ENCODE data around the gene ELMOD2.
"Not testable (repeated sequence)": the region's sequence is repeated elsewhere in the genome, so short reads cannot be mapped to it uniquely, and the experiment has no call there.

The ELMOD2 gene, protein sequence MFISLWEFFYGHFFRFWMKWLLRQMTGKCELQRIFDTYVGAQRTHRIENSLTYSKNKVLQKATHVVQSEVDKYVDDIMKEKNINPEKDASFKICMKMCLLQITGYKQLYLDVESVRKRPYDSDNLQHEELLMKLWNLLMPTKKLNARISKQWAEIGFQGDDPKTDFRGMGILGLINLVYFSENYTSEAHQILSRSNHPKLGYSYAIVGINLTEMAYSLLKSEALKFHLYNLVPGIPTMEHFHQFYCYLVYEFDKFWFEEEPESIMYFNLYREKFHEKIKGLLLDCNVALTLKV

GRCh38 chr4:140523857-140524742 is at the start of gene ELMOD2:
Gene ELMOD2 (plus strand): TSS chr4:140524168. CDS start chr4:140525429, 1,261 bp downstream.
- DNase-seq (ENCODE audit: low spot score), result peak; percentile 93

DNA sequence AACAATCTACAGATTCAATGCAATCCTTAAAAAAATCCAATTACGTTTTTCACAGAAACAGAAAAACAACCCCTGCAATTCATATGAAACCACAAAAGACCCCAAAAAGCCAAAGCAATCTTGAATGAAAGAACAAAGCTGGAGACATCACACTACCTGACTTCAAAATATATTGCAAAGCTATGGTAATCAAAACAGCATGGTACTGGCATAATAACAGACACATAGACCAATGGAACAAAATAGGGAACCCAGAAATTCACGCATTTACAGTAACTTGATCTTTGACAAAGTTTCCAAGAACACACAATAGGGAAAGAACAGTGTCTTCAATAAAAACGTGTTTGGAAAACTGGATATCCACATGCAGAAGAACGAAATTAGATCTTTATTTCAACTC is 40.5 kb upstream of the ELMOD2 start:
- no peak for DNase-seq (ENCODE audit: low spot score)

DNA sequence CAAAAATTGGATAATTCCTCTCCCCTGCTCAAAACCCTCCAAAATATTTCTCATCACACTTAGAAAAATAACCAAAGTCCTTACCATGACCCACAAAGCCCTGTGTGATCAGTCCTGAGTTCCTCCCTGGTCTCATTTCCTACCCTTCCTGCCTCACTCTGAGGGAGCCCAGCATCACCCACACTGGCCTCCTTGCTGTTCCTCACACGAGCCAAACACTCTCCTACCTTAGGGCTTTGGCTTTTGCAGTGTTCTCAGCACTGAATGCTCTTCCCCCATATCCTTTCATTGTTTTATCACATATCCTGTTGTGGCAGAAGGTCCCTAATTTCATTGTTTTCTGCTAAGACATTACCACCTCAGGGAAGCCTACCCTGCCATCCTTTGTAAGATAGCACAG is 38.0 kb upstream of the ELMOD2 start:
- DNase-seq (ENCODE audit: low spot score), result no peak

- peak; percentile 31 for DNase-seq (ENCODE audit: low spot score)
Measured at GRCh38 chr4:140497405-140497746, 26.6 kb upstream of the ELMOD2 start.

- peak; percentile 43 for DNase-seq (ENCODE audit: low spot score)
Measured at GRCh38 chr4:140497747-140498636, 26.0 kb upstream of the ELMOD2 start, which contains the start of gene MGAT4D. Gene MGAT4D (minus strand): TSS chr4:140498293. CDS start chr4:140498222, 71 bp downstream.

DNA sequence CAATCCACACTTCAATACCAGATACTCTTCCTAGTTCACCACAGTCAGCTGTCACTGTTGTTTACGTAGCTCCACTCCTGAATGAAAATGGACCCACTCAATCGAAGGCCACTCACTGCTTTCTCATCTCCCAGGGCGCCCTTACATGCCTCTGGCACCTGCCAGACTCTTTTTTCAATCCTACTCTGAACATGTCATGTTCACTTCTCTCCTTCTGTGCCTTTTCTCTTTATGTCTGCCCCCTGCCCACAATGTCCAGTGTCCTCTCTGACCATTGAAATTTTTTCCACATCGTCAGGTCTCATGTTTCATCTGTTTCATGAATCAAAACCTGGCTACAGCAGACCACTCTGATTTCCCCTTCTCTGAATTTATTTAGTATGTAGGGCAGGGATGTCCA is 24.6 kb upstream of the ELMOD2 start:
- no peak for DNase-seq (ENCODE audit: low spot score)

DNA sequence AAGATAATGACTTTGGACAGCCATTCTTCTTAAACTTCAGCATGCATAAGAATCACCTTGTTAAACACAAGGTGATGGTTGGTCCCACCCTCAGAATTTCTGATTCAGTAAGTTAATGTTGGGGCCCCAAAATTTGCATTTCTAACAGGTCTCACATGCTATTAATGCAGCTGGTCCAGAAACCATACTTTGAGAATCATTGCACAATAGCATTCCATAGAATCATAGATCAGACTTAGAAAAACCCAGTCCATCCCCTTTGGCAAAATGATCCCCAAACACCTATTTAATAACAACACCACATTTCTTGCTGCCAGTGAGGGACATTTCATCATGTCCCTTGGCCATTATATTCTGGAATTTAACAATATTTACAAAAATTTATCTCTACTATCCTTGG is 19.7 kb upstream of the ELMOD2 start:
- no peak for DNase-seq (ENCODE audit: low spot score)

- DNase-seq (ENCODE audit: low spot score), result not testable (repeated sequence)
Measured at GRCh38 chr4:140513765-140514164, 10.2 kb upstream of the ELMOD2 start.

GRCh38 chr4:140515423-140515822 is 8.5 kb upstream of the ELMOD2 start:
- DNase-seq (ENCODE audit: low spot score), result no peak

DNA sequence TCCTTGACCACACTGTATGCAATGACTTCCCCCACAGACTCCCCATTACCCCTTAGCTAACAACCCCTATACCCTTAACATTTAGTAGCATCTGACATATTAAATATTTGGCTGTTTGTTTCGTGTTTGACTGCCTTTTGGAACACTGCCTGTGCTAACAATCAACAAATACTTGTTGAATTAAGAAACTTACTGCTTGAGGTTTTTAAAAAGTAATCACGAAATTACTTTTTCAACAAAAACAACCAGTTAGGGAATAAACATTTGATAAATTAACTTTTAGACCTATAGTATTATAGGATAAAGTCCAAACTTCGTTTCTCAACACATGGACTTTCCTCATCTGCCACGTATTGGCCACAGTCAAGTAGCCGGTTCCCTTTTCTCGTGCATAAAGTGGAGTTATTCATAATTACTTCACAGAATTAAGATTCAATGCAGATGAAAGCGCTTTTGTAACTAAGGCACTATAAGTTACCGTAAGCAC is 555 bp upstream of the ELMOD2 start:
- no peak for DNase-seq (ENCODE audit: low spot score)

DNA sequence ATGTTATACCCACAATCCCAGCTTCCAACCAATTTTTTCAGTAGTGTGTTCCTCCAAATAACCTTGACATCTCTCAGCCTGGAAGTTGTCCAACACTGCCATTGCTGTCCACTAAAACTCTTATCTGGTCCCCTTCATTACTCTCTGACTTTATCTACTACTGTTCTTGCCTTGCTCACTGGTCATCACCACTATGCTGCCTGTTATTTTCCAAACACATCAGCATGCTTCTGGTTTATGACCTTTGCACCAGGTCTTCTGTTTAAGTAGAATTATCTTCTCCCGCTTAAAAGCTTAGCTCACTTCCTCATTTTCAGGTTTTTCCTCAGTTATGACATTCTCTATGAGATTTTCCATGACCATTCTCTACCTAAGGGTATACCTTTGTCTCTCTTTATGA is 5.5 kb downstream of the ELMOD2 start:
- DNase-seq (ENCODE audit: low spot score), result peak; percentile 55

GRCh38 chr4:140533951-140534480 is 10.0 kb downstream of the ELMOD2 start:
- DNase-seq (ENCODE audit: low spot score), result no peak

GRCh38 chr4:140556372-140557085 is 32.6 kb downstream of the ELMOD2 start:
- DNase-seq (ENCODE audit: low spot score), result no peak

GRCh38 chr4:140557831-140558435 is 34.0 kb downstream of the ELMOD2 start:
- DNase-seq (ENCODE audit: low spot score), result no peak

GRCh38 chr4:140559696-140560095 is 35.7 kb downstream of the ELMOD2 start:
- DNase-seq (ENCODE audit: low spot score), result no peak

DNA sequence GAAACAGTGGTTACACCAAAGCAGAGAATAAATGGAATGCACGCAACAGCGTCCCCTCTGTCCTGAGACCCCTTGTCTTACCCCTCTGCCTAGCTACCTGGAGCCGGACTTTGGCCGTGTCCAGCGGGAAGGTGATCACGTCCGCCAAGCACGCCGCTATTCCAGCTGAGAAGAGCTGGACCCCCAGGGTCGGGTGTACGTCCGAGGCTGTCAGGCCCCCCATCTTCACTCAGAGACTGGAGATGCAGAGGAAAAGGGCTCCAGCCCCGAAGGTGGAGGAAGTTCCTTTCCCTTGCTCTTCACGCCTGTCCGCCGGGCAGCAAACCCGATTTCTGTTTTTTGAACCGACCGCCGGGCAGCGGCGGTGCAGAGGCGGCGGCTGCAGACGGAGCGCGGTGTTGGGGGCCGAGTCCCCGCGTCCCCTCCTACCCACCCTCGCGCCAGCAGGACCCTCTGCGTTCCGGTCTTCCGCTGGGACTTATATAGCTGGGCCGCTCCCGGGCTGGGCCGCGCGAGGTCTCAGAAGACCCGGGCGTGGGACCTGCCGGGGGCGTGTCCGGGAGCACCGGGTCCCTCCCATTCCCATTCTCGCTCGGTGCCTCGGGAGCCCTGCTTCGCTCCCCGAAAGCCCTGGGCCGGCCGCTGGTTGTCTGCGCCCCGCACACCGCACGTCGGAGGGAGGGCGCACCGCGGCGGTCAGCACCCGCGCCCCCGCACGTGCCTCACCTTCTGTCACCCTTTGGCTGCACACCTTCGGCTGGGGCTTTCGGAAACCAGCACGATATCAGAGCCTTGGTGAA is 44.7 kb downstream of the ELMOD2 start, which contains the start of gene UCP1:
UCP1 (minus strand) TSS at position 455 of the 800 bp plus-strand sequence; CDS start at position 223, 232 bp downstream.
- peak; percentile 69 for DNase-seq (ENCODE audit: low spot score)

DNA sequence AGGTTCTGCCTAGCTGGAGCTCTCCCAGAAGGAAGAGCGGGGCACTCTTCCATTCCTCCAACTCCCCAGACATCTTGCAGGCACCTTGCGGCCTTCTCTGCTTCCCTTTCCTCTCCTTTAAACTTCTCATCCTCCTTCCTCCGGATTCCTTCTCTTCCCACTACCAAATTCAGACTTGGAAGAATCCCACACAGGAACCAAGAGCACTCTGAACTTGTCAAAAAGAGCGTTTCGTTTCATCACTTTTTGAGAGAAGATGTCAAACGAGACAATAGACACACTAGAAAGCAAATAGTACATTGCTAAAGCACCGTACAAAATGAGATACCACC is 45.3 kb downstream of the ELMOD2 start:
- DNase-seq (ENCODE audit: low spot score), result no peak

DNA sequence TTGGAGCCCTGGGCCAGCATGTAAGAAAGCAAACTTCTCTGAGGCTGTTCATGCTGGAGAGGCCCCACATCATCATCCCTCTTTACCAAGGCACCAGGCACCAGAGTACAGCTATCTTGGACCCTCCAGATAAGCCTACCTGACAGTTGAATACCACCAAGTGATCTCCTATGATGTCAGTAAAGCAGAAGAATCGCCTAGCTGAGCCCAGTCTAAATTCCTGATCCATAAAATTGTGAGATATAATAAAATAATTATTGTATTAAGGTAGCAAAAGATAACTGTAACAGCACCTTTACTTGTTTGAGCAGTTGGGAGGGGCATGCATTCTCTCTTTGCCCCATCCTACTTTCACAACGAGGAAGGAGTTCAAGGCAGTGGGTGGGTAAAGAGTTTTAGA is 47.7 kb downstream of the ELMOD2 start:
- no peak for DNase-seq (ENCODE audit: low spot score)

- no peak for DNase-seq (ENCODE audit: low spot score)
Measured at GRCh38 chr4:140575489-140575888, 51.5 kb downstream of the ELMOD2 start.

DNA sequence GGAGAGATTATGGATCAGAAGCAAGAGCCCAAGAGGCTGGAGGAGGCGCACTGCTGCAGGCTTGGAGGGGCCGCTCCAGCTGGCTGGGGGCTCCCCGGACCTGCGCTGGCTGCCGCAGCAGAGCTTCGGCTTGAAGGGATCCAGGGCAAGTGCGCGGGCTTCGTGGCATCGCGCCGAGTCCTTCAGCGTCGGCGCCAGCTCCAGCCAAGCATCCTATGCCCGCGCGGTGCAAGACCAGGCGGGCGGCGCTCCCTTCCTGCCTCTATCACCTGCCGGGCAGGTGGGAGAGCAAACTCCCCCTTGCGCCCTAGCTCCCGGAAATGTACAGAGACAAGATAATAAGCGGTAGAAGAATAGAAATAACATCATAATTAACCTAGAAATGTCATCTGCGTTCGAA is 55.3 kb downstream of the ELMOD2 start:
- DNase-seq (ENCODE audit: low spot score), result no peak
